ENCODE data around the gene BASP1. TPM values are rescaled to one million over a fixed set of nuclear protein-coding genes. Genes with fewer than 3 reads are reported as not detected.

BASP1 gene
- polyA plus RNA-seq, 1 donor from 2014 or later: 974 TPM

- Histone ChIP-seq H3K4me2 (ENCODE audit: low read length) (no peak overlapping the region), H3K9me3 (ENCODE audit: low read length) (no peaks in the 10 kb centered on the region), H3K79me2 (replicated peaks; ENCODE audit: insufficient read depth, low read length) (peaks cover 99% of the 10 kb centered on the region)
Observed at GRCh38 chr5:17255471-17256021, 38.1 kb downstream of the BASP1 start.

DNA sequence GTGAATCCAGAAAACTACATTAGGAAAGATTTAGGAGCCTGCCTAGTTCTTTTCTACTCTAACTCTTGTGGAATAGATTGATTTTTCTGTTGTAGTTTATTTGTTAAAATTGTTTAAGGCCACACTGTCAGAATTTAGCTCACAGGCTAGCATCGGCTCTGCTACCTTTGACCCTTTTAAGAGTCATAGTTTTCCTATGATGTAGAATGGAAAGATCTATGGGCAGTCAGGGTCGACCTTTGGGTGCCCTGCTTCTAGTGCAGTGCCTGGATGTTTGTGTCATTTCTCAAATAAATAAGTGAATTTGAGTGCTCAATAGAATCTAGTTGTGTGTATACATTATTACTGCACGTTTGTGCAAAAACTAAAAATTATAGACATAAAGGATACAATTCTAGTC is 38.7 kb downstream of the BASP1 start:
- no peak overlapping the region for H3K4me2 ChIP-seq (ENCODE audit: low read length)

More at GRCh38 chr5:17255471-17256021, 38.1 kb downstream of the BASP1 start:
- Histone ChIP-seq H3K27me3 (ENCODE audit: insufficient read depth, low read depth, low read length) (no peaks in the 10 kb centered on the region), H4K20me1 (ENCODE audit: insufficient read depth) (peaks cover 84% of the 10 kb centered on the region), H3K27ac (ENCODE audit: low read length) (no peak overlapping the region), H3F3A (ENCODE audit: insufficient read depth, low read length, poor library complexity, severe bottlenecking) (peaks cover 5% of the 10 kb centered on the region), H3K9ac (ENCODE audit: low read length) (no peak overlapping the region), H2AFZ (ENCODE audit: low read depth, low read length) (no peak overlapping the region), H3K4me3 (ENCODE audit: low read length) (no peak overlapping the region), H3K36me3 (ENCODE audit: insufficient read depth, low read length) (peaks cover 26% of the 10 kb centered on the region), H3K9me2 (ENCODE audit: insufficient read depth, low read length) (no peaks in the 10 kb centered on the region)
- TF ChIP-seq TAF1 (IDR thresholded peaks at IDR 0.05; ENCODE audit: low read depth) (no peak), SMC3 (conservative IDR thresholded peaks at IDR 0.05; ENCODE audit: poor library complexity) (no peak), EP300 (conservative IDR thresholded peaks at IDR 0.05; ENCODE audit: poor library complexity, severe bottlenecking) (no peak), MXI1 (conservative IDR thresholded peaks at IDR 0.05; ENCODE audit: poor library complexity, severe bottlenecking) (no peak), POLR2AphosphoS5 (IDR thresholded peaks at IDR 0.05) (no peak), CTCF (IDR thresholded peaks at IDR 0.05; ENCODE audit: poor library complexity, severe bottlenecking) (no peak), EZH2 (IDR thresholded peaks at IDR 0.05; ENCODE audit: borderline replicate concordance, insufficient read depth, low read length, poor library complexity, severe bottlenecking) (no peak)

More for the DNA sequence above, 38.7 kb downstream of the BASP1 start:
- peaks cover 85% of the 10 kb centered on the region for H4K20me1 ChIP-seq (ENCODE audit: insufficient read depth)
- peaks cover 5% of the 10 kb centered on the region for H3F3A ChIP-seq (ENCODE audit: insufficient read depth, low read length, poor library complexity, severe bottlenecking)
- peaks cover 100% of the 10 kb centered on the region for H3K79me2 ChIP-seq (replicated peaks; ENCODE audit: insufficient read depth, low read length)
- H3K36me3 ChIP-seq (ENCODE audit: insufficient read depth, low read length): peaks cover 27% of the 10 kb centered on the region
- no peaks in the 10 kb centered on the region for H3K27me3 ChIP-seq (ENCODE audit: insufficient read depth, low read depth, low read length)
- H2AFZ ChIP-seq (ENCODE audit: low read depth, low read length): no peak overlapping the region
- no peaks in the 10 kb centered on the region for H3K9me2 ChIP-seq (ENCODE audit: insufficient read depth, low read length)
- H3K9ac ChIP-seq (ENCODE audit: low read length): no peak overlapping the region
- no peak for TF ChIP-seq TAF1 (IDR thresholded peaks at IDR 0.05; ENCODE audit: low read depth)
- no peak for TF ChIP-seq MXI1 (conservative IDR thresholded peaks at IDR 0.05; ENCODE audit: poor library complexity, severe bottlenecking)
- no peak for TF ChIP-seq SMC3 (conservative IDR thresholded peaks at IDR 0.05; ENCODE audit: poor library complexity)
- TF ChIP-seq CTCF (IDR thresholded peaks at IDR 0.05; ENCODE audit: poor library complexity, severe bottlenecking): no peak
- no peak for TF ChIP-seq EZH2 (IDR thresholded peaks at IDR 0.05; ENCODE audit: borderline replicate concordance, insufficient read depth, low read length, poor library complexity, severe bottlenecking)
- no peak for TF ChIP-seq RAD21 (conservative IDR thresholded peaks at IDR 0.05)
- TF ChIP-seq REST (IDR thresholded peaks at IDR 0.05; ENCODE audit: borderline replicate concordance): no peak
- no peak for TF ChIP-seq EP300 (conservative IDR thresholded peaks at IDR 0.05; ENCODE audit: poor library complexity, severe bottlenecking)
- TF ChIP-seq POLR2AphosphoS5 (IDR thresholded peaks at IDR 0.05): no peak
- H3K9me3 ChIP-seq (ENCODE audit: low read length): no peaks in the 10 kb centered on the region
- no peak overlapping the region for H3K27ac ChIP-seq (ENCODE audit: low read length)
- no peak overlapping the region for H3K4me3 ChIP-seq (ENCODE audit: low read length)

Data from neural cell (in vitro differentiated cells).